ENCODE results near the gene HOXA5. TPM values are rescaled to one million over a fixed set of nuclear protein-coding genes. Genes with fewer than 3 reads are reported as not detected.

HOXA5 gene
- total and polyA plus RNA-seq, 2 of the 8 experiments (the other 6 are each of a cell fraction or from before 2014, with no cell fraction given) = not detected

DNA sequence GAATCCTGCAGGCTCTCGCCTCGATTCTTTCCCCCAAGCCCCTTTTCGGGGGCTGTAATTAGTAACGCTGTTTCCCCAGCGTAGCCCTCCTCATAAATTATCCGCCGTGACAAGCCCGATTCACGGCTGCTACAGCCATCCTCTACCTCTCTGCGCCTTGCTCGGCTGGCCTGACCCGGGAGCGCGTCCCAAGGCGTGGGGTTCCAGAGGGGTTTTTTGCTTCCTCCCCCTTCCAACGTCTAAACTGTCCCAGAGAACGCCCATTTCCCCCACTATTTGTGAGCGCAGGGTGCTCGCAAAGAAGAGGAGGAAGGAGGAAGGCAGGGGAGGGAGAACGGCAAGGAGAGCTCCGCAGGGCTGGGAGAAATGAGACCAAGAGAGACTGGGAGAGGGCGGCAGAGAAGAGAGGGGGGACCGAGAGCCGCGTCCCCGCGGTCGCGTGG is 880 bp downstream of the HOXA5 start:
- Histone ChIP-seq H3K9ac (replicated peaks in 1 of 4; ENCODE audit: extremely low read depth in 1 of 4, low read depth in 3 of 4, low read length in 3 of 4) (no peak overlapping the region), H3K79me1 (ENCODE audit: low read depth, low read length) (no peaks in the 10 kb centered on the region), H3K27me3 (replicated peaks in 1 of 4; ENCODE audit: control insufficient read depth in 3 of 4, extremely low read depth in 1 of 4, insufficient read depth in 3 of 4, low read length in 3 of 4) (peaks cover 97 to 100% (median 99%) of the 10 kb centered on the region in 4 experiments), H2BK120ac (replicated peaks; ENCODE audit: low read depth, low read length) (no peak overlapping the region), H3K18ac (ENCODE audit: extremely low read depth, low read length) (no peak overlapping the region), H4K8ac (ENCODE audit: extremely low read depth, insufficient read depth, low read length) (peak overlapping the region; percentile 81), H2AK5ac (ENCODE audit: low read depth, low read length) (no peak overlapping the region), H2BK12ac (ENCODE audit: low read depth, low read length) (no peak overlapping the region), H4K5ac (ENCODE audit: insufficient read length, low read depth, low read length) (no peak overlapping the region), H3K23ac (ENCODE audit: insufficient read length) (no peak overlapping the region), H3K4me2 (ENCODE audit: insufficient read depth in 1 of 2, low read depth in 2 of 2, low read length in 2 of 2) (peak overlapping the region; percentile 70), H2BK15ac (ENCODE audit: low read length) (no peak overlapping the region), H2BK5ac (ENCODE audit: low read depth, low read length) (no peak overlapping the region), H3K4me1 (replicated peaks in 1 of 4; ENCODE audit: control insufficient read depth in 3 of 4, insufficient read depth in 4 of 4, low read length in 3 of 4) (peaks cover 0 to 6% (median 3%) of the 10 kb centered on the region in 4 experiments; a peak in 4 of 7 replicates), H3K23me2 (ENCODE audit: low read depth, low read length) (peaks cover 9% of the 10 kb centered on the region), H2BK20ac (ENCODE audit: low read length) (no peak overlapping the region), H3K27ac (ENCODE audit: low read depth, low read length) (no peak overlapping the region), H3K9me3 (ENCODE audit: insufficient read depth in 2 of 2, low read depth in 1 of 2, low read length in 1 of 2) (peaks cover 0 to 3% of the 10 kb centered on the region in 2 experiments; a peak in 1 of 4 replicates), H3K4ac (replicated peaks; ENCODE audit: insufficient read length, low read depth, low read length) (no peak overlapping the region), H3K4me3 (ENCODE audit: extremely low read depth in 1 of 4, insufficient read depth in 2 of 4, low read depth in 3 of 4, low read length in 4 of 4) (peak overlapping the region in 3 of 4 experiments; percentile 16 to 59 (median 21); a peak in 6 of 8 replicates), H4K91ac (replicated peaks; ENCODE audit: insufficient read length, low read length) (no peak overlapping the region), H3K79me2 (ENCODE audit: control insufficient read depth in 1 of 2, insufficient read depth in 2 of 2, low read length in 2 of 2) (no peaks in the 10 kb centered on the region), H2AFZ (ENCODE audit: low read length) (no peak overlapping the region), H3K56ac (replicated peaks; ENCODE audit: insufficient read length, low read depth, low read length) (no peak overlapping the region), H4K20me1 (replicated peaks in 1 of 2; ENCODE audit: control insufficient read depth in 1 of 2, insufficient read depth in 2 of 2, low read length in 2 of 2) (peaks cover 21 to 27% of the 10 kb centered on the region in 2 experiments), H3K36me3 (ENCODE audit: control insufficient read depth in 2 of 4, insufficient read depth in 4 of 4, low read length in 3 of 4) (peaks cover 0 to 6% (median 0%) of the 10 kb centered on the region in 4 experiments; a peak in 1 of 8 replicates), H3K14ac (ENCODE audit: insufficient read length) (no peak overlapping the region)
- TF ChIP-seq SUZ12 (IDR thresholded peaks at IDR 0.05; ENCODE audit: low read length) (peak; percentile 96), ZNF274 (IDR thresholded peaks at IDR 0.05; ENCODE audit: borderline replicate concordance, extremely low read depth, low read length) (no peak), RNF2 (IDR thresholded peaks at IDR 0.05; ENCODE audit: borderline replicate concordance, low read depth, low read length, missing control alignments, poor library complexity, severe bottlenecking) (peak; percentile 92), EZH2 (IDR thresholded peaks at IDR 0.05; ENCODE audit: low read depth, low read length, severe bottlenecking) (peak; percentile 99), KDM4A (IDR thresholded peaks at IDR 0.05; ENCODE audit: low read depth, low read length, severe bottlenecking) (peak; percentile 10), BCL11A (IDR thresholded peaks at IDR 0.05; ENCODE audit: low read depth in 2 of 2, low read length in 2 of 2) (no peak), CBX8 (IDR thresholded peaks at IDR 0.05; ENCODE audit: borderline replicate concordance, low read depth, low read length) (peak; percentile 95; the same call in 1 of the 2 replicates)
- POLR2A ChIA-PET (ENCODE audit: partially characterized antibody) = no interaction called here
- DNase-seq (ENCODE audit: low read depth in 1 of 2, low spot score in 2 of 2) (no peak), FAIRE-seq (no peak)
- 8% methylated on average over 29 of the region's 29 CpGs; no CpG with 5 or more reads in 1 of the 2 experiments for WGBS, 2 experiments (ENCODE audit: extremely low coverage in 1 of 2, insufficient coverage in 1 of 2, insufficient read length in 1 of 2, insufficient replicate concordance in 2 of 2, low coverage in 1 of 2, low lambda C conversion rate in 2 of 2, missing lambda C conversion rate in 1 of 2)
- CTCF ChIA-PET (ENCODE audit: partially characterized antibody) = interaction anchor here (1.0 to 12.5 kb wide), 27 partner anchors 9 to 461 kb away, joined by 3 to 123 read pairs (median 10); partner anchors contain the start of genes HOXA1, HOXA3, HOXA4 and HOXA7
